ENCODE results near the gene NENF. TPM values are rescaled to one million over a fixed set of nuclear protein-coding genes. Genes with fewer than 3 reads are reported as not detected.

NENF gene
- polyA plus RNA-seq, 1 donor from 2014 or later, result 7.9 TPM

- no peak for TF ChIP-seq TAF1 (IDR thresholded peaks at IDR 0.05; ENCODE audit: low read depth)
- TF ChIP-seq POLR2AphosphoS5 (IDR thresholded peaks at IDR 0.05), result no peak
- no peak for TF ChIP-seq CTCF (IDR thresholded peaks at IDR 0.05; ENCODE audit: poor library complexity, severe bottlenecking)
- TF ChIP-seq REST (IDR thresholded peaks at IDR 0.05; ENCODE audit: borderline replicate concordance), result no peak
- TF ChIP-seq EZH2 (IDR thresholded peaks at IDR 0.05; ENCODE audit: borderline replicate concordance, insufficient read depth, low read length, poor library complexity, severe bottlenecking), result no peak
- no peak for TF ChIP-seq EP300 (conservative IDR thresholded peaks at IDR 0.05; ENCODE audit: poor library complexity, severe bottlenecking)
- no peak for TF ChIP-seq MXI1 (conservative IDR thresholded peaks at IDR 0.05; ENCODE audit: poor library complexity, severe bottlenecking)
- no peak for TF ChIP-seq SMC3 (conservative IDR thresholded peaks at IDR 0.05; ENCODE audit: poor library complexity)
- no peak for TF ChIP-seq RAD21 (conservative IDR thresholded peaks at IDR 0.05)
- Histone ChIP-seq H4K20me1 (ENCODE audit: insufficient read depth) (no peaks in the 10 kb centered on the region), H3K4me2 (ENCODE audit: low read length) (no peak overlapping the region), H2AFZ (ENCODE audit: low read depth, low read length) (no peak overlapping the region), H3K27me3 (ENCODE audit: insufficient read depth, low read depth, low read length) (no peaks in the 10 kb centered on the region), H3K27ac (ENCODE audit: low read length) (no peak overlapping the region), H3K9ac (ENCODE audit: low read length) (no peak overlapping the region), H3F3A (ENCODE audit: insufficient read depth, low read length, poor library complexity, severe bottlenecking) (no peaks in the 10 kb centered on the region), H3K36me3 (ENCODE audit: insufficient read depth, low read length) (no peaks in the 10 kb centered on the region), H3K9me2 (ENCODE audit: insufficient read depth, low read length) (no peaks in the 10 kb centered on the region), H3K79me2 (replicated peaks; ENCODE audit: insufficient read depth, low read length) (no peaks in the 10 kb centered on the region), H3K4me3 (ENCODE audit: low read length) (no peak overlapping the region), H3K9me3 (ENCODE audit: low read length) (no peaks in the 10 kb centered on the region)
Observed at GRCh38 chr1:212442408-212442807, 9.7 kb downstream of the NENF start.

- no peaks in the 10 kb centered on the region for H3K9me2 ChIP-seq (ENCODE audit: insufficient read depth, low read length)
- no peaks in the 10 kb centered on the region for H3K36me3 ChIP-seq (ENCODE audit: insufficient read depth, low read length)
- H4K20me1 ChIP-seq (ENCODE audit: insufficient read depth), result no peaks in the 10 kb centered on the region
- H3K4me3 ChIP-seq (ENCODE audit: low read length), result no peak overlapping the region
- H3K27me3 ChIP-seq (ENCODE audit: insufficient read depth, low read depth, low read length), result no peaks in the 10 kb centered on the region
- no peak overlapping the region for H3K27ac ChIP-seq (ENCODE audit: low read length)
- H3K79me2 ChIP-seq (replicated peaks; ENCODE audit: insufficient read depth, low read length), result no peaks in the 10 kb centered on the region
- no peaks in the 10 kb centered on the region for H3F3A ChIP-seq (ENCODE audit: insufficient read depth, low read length, poor library complexity, severe bottlenecking)
- no peak overlapping the region for H3K9ac ChIP-seq (ENCODE audit: low read length)
- H3K4me2 ChIP-seq (ENCODE audit: low read length), result no peak overlapping the region
- H2AFZ ChIP-seq (ENCODE audit: low read depth, low read length), result no peak overlapping the region
- no peak for TF ChIP-seq CTCF (IDR thresholded peaks at IDR 0.05; ENCODE audit: poor library complexity, severe bottlenecking)
- no peak for TF ChIP-seq TAF1 (IDR thresholded peaks at IDR 0.05; ENCODE audit: low read depth)
- no peak for TF ChIP-seq SMC3 (conservative IDR thresholded peaks at IDR 0.05; ENCODE audit: poor library complexity)
- TF ChIP-seq EP300 (conservative IDR thresholded peaks at IDR 0.05; ENCODE audit: poor library complexity, severe bottlenecking), result no peak
- no peak for TF ChIP-seq POLR2AphosphoS5 (IDR thresholded peaks at IDR 0.05)
- no peak for TF ChIP-seq REST (IDR thresholded peaks at IDR 0.05; ENCODE audit: borderline replicate concordance)
- no peak for TF ChIP-seq EZH2 (IDR thresholded peaks at IDR 0.05; ENCODE audit: borderline replicate concordance, insufficient read depth, low read length, poor library complexity, severe bottlenecking)
- no peak for TF ChIP-seq RAD21 (conservative IDR thresholded peaks at IDR 0.05)
- H3K9me3 ChIP-seq (ENCODE audit: low read length), result no peaks in the 10 kb centered on the region
Observed at GRCh38 chr1:212446333-212446732, 13.6 kb downstream of the NENF start.

Data from neural cell (in vitro differentiated cells).